CD14-positive monocyte (primary cell): Measurements from ENCODE around the gene SMIM33. TPM values are rescaled to one million over a fixed set of nuclear protein-coding genes. Genes with fewer than 3 reads are reported as not detected.

Experiments
- DNase-seq, 3 donors: peaks; one replicate each; pipeline ENCODE4 v3.0.0-alpha.2; 2011 to 2022
- H2AFZ ChIP-seq: 2 replicates; pipeline ENCODE4 v1.6.0; 2012; ENCODE audit warnings: mild to moderate bottlenecking, low read depth, low read length, inconsistent platforms; ENCODE audit not compliant: insufficient read depth, poor library complexity, severe bottlenecking
- H3K27ac ChIP-seq, 2 donors: 1 replicate in 1 of 2; 2 replicates in 1 of 2; pipeline ENCODE4 v1.5.1; 2012 to 2013; ENCODE audit warnings: low read length in 2 of 2, control low read depth in 1 of 2, inconsistent platforms in 1 of 2, low read depth in 1 of 2, mild to moderate bottlenecking in 1 of 2
- H3K27me3 ChIP-seq, 2 donors: one replicate each; pipeline versions ENCODE4 v1.6.0 to v1.6.1; 2011 to 2013; ENCODE audit warnings: low read length in 2 of 2; ENCODE audit not compliant: control insufficient read depth in 2 of 2, insufficient read depth in 2 of 2
- H3K36me3 ChIP-seq, 2 donors: replicated peaks in 1 of 2; 1 replicate in 1 of 2; 2 replicates in 1 of 2; pipeline versions ENCODE4 v1.5.1 to v1.6.1; 2012 to 2013; ENCODE audit warnings: low read length in 2 of 2, control low read depth in 1 of 2, inconsistent platforms in 1 of 2, mild to moderate bottlenecking in 1 of 2; ENCODE audit not compliant: insufficient read depth in 2 of 2, control insufficient read depth in 1 of 2
- H3K4me1 ChIP-seq, 2 donors: 1 replicate in 1 of 2; 2 replicates in 1 of 2; pipeline versions ENCODE4 v1.5.1 to v1.6.1; 2012 to 2013; ENCODE audit warnings: low read length in 2 of 2, control low read depth in 1 of 2, inconsistent platforms in 1 of 2, mild to moderate bottlenecking in 1 of 2, moderate library complexity in 1 of 2; ENCODE audit not compliant: insufficient read depth in 2 of 2, control insufficient read depth in 1 of 2
- H3K4me2 ChIP-seq: replicated peaks from 2 replicates; pipeline ENCODE3; 2012; ENCODE audit warnings: low read length, moderate library complexity, mild to moderate bottlenecking; ENCODE audit not compliant: poor library complexity, severe bottlenecking; ENCODE audit errors: extremely low read depth
- H3K4me3 ChIP-seq, 3 experiments: fragments of 200-600 bp in 1 of 3; sonication (generic) in 1 of 3; replicated peaks in 1 of 3; 1 replicate in 2 of 3; 2 replicates in 1 of 3; pipeline ENCODE4 v1.5.1; 2011 to 2013; ENCODE audit warnings: low read length in 3 of 3, mild to moderate bottlenecking in 3 of 3, control low read depth in 2 of 3, low read depth in 2 of 3, inconsistent platforms in 1 of 3, moderate library complexity in 1 of 3
- H3K79me2 ChIP-seq: 2 replicates; pipeline ENCODE4 v1.6.0; 2012; ENCODE audit warnings: mild to moderate bottlenecking, control low read depth, inconsistent platforms, low read length, moderate library complexity; ENCODE audit not compliant: insufficient read depth
- H3K9ac ChIP-seq: 2 replicates; pipeline ENCODE4 v1.6.0; 2017; ENCODE audit warnings: low read length, mild to moderate bottlenecking; ENCODE audit not compliant: insufficient read depth, poor library complexity, severe bottlenecking
- H3K9me3 ChIP-seq, 2 donors: replicated peaks in 1 of 2; 1 replicate in 1 of 2; 2 replicates in 1 of 2; pipeline versions ENCODE4 v1.5.1 to v1.6.1; 2012 to 2013; ENCODE audit warnings: low read length in 2 of 2, control low read depth in 1 of 2; ENCODE audit not compliant: control insufficient read depth in 1 of 2, insufficient read depth in 1 of 2
- H4K20me1 ChIP-seq: 2 replicates; pipeline ENCODE4 v1.6.0; 2012; ENCODE audit warnings: mild to moderate bottlenecking, low read length, control low read depth, moderate library complexity; ENCODE audit not compliant: insufficient read depth
- H3K27ac Mint-ChIP-seq, 7 donors: one replicate each; pipeline ENCODE4 v1.8.0; 2020; ENCODE audit warnings: mild to moderate bottlenecking in 7 of 7, mixed read lengths in 7 of 7, moderate library complexity in 6 of 7, inconsistent platforms in 2 of 7
- H3K27me3 Mint-ChIP-seq, 3 donors: one replicate each; pipeline ENCODE4 v1.8.0; 2021 to 2022; ENCODE audit warnings: low read depth in 3 of 3, mild to moderate bottlenecking in 3 of 3, mixed read lengths in 3 of 3, moderate library complexity in 3 of 3, inconsistent platforms in 1 of 3
- H3K36me3 Mint-ChIP-seq, 2 donors: one replicate each; pipeline ENCODE4 v1.8.0; 2020; ENCODE audit warnings: mixed read lengths in 2 of 2, inconsistent platforms in 1 of 2, mild to moderate bottlenecking in 1 of 2
- H3K4me1 Mint-ChIP-seq: one replicate; pipeline ENCODE4 v1.8.0; 2020; ENCODE audit warnings: mild to moderate bottlenecking, mixed read lengths
- H3K4me3 Mint-ChIP-seq, 2 donors: one replicate each; pipeline ENCODE4 v1.8.0; 2020; ENCODE audit warnings: mild to moderate bottlenecking in 2 of 2, mixed read lengths in 2 of 2, moderate library complexity in 1 of 2
- H3K9me3 Mint-ChIP-seq, 7 donors: one replicate each; pipeline ENCODE4 v1.8.0; 2020 to 2022; ENCODE audit warnings: mixed read lengths in 7 of 7, mild to moderate bottlenecking in 6 of 7, moderate library complexity in 6 of 7, inconsistent platforms in 2 of 7
- CTCF ChIP-seq: fragments of 200-600 bp; IDR thresholded peaks from one replicate; pipeline ENCODE4 v1.8.0; 2022; ENCODE audit warnings: antibody characterized with exemption, mild to moderate bottlenecking
- WGBS: methylation state at CpG from one replicate; pipeline ENCODE4 v1.1.5; 2013; ENCODE audit warnings: missing lambda C conversion rate; ENCODE audit not compliant: insufficient coverage; 5-methylcytosine and 5-hydroxymethylcytosine counted together
- intact Hi-C, 2 donors: fragments of 100-400 bp; cut with micrococcal nuclease; formaldehyde crosslinking; loops; one replicate each; pipeline versions ENCODE4 v1.15.0 to v1.15.1; 2023
- polyA plus RNA-seq, 3 donors: library from polyadenylated mRNA; depleted of rRNA in 1 of 3; unstranded in 2 of 3; stranded (reverse) in 1 of 3; fragments of 300-500 nt in 2 of 3; fragments of >200 nt in 1 of 3; fragmentation: Illumina TruSeq in 2 of 3; gene quantifications; 1 replicate in 2 of 3; 2 replicates in 1 of 3; pipeline ENCODE4 v1.2.3, GENCODE V29; 2012 to 2021

Gene SMIM33
- polyA plus RNA-seq, 3 donors, result not detected

GRCh38 chr5:139430015-139430414, 40.8 kb upstream of the SMIM33 start:
- Mint-ChIP-seq H3K36me3 (peaks cover 0 to 4% of the 10 kb centered on the region in 2 donors), H3K27ac (no peak overlapping the region), H3K27me3 (no peaks in the 10 kb centered on the region), H3K4me1 (no peaks in the 10 kb centered on the region), H3K9me3 (no peaks in the 10 kb centered on the region), H3K4me3 (no peak overlapping the region)
- Histone ChIP-seq H3K27ac (no peak overlapping the region), H3K27me3 (no peaks in the 10 kb centered on the region), H3K9me3 (no peaks in the 10 kb centered on the region), H3K4me3 (no peak overlapping the region), H2AFZ (no peak overlapping the region), H3K79me2 (no peaks in the 10 kb centered on the region), H3K4me1 (no peaks in the 10 kb centered on the region), H3K36me3 (no peaks in the 10 kb centered on the region), H4K20me1 (no peaks in the 10 kb centered on the region), H3K9ac (no peak overlapping the region), H3K4me2 (no peak overlapping the region)
- intact Hi-C loops, result no loop called here
- TF ChIP-seq CTCF, result no peak
- no CpG with 5 or more reads among the region's 2 CpGs for WGBS
- DNase-seq, result no peak

- H3K79me2 ChIP-seq, result no peaks in the 10 kb centered on the region
- no peaks in the 10 kb centered on the region for H3K9me3 Mint-ChIP-seq
Observed at GRCh38 chr5:139431706-139432105, 39.1 kb upstream of the SMIM33 start.

More at GRCh38 chr5:139431706-139432105, 39.1 kb upstream of the SMIM33 start:
- H3K9me3 ChIP-seq, result no peaks in the 10 kb centered on the region
- no peaks in the 10 kb centered on the region for H3K27me3 ChIP-seq
- H4K20me1 ChIP-seq, result no peaks in the 10 kb centered on the region
- no peak overlapping the region for H3K4me3 Mint-ChIP-seq
- H3K27me3 Mint-ChIP-seq, result no peaks in the 10 kb centered on the region
- H3K36me3 ChIP-seq, result no peaks in the 10 kb centered on the region
- TF ChIP-seq CTCF, result no peak
- no peak overlapping the region for H3K27ac ChIP-seq
- H3K9ac ChIP-seq, result no peak overlapping the region
- H3K27ac Mint-ChIP-seq, result no peak overlapping the region
- no peak for DNase-seq
- WGBS, result no CpG with 5 or more reads among the region's 1 CpG
- no peaks in the 10 kb centered on the region for H3K4me1 Mint-ChIP-seq
- H3K36me3 Mint-ChIP-seq, result peaks cover 0 to 4% of the 10 kb centered on the region in 2 donors
- no peak overlapping the region for H3K4me3 ChIP-seq
- intact Hi-C loops, result no loop called here
- H3K4me2 ChIP-seq, result no peak overlapping the region
- H3K4me1 ChIP-seq, result no peaks in the 10 kb centered on the region
- H2AFZ ChIP-seq, result no peak overlapping the region
